Activated CD8-positive, alpha-beta T cell treated with anti-CD3 and anti-CD28 coated beads, Interleukin-2, amount 10 ng/mL, durations not matched to agents 7 days and 5 days (primary cell): ENCODE data around the gene ARHGAP8. TPM values are rescaled to one million over a fixed set of nuclear protein-coding genes. Genes with fewer than 3 reads are reported as not detected.

Experiments
- ATAC-seq: fragments of 150-1000 bp; cut with Tn5 transposase; one replicate; pipeline ENCODE4 v1.10.0; 2021; ENCODE audit warnings: moderate library complexity
- CTCF ChIA-PET: fragments of 350-600 bp; sonication (Branson Sonifier 250); formaldehyde crosslinking; loops from one replicate; lab custom pipeline; 2021; ENCODE audit warnings: antibody characterized with exemption; lab: Charles Lee
- POLR2A ChIA-PET: fragments of 350-600 bp; sonication (Branson Sonifier 250); formaldehyde crosslinking; loops from one replicate; lab custom pipeline; 2021; ENCODE audit warnings: antibody characterized with exemption; lab: Charles Lee
- DNase-seq: peaks from one replicate; pipeline ENCODE4 v3.0.0-alpha.2; 2020
- H3K27ac Mint-ChIP-seq: one replicate; pipeline ENCODE4 v1.8.0; 2021; ENCODE audit warnings: mild to moderate bottlenecking, mixed read lengths
- H3K27me3 Mint-ChIP-seq: one replicate; pipeline ENCODE4 v1.8.0; 2021; ENCODE audit warnings: low read depth, mixed read lengths
- H3K36me3 Mint-ChIP-seq: one replicate; pipeline ENCODE4 v1.8.0; 2021; ENCODE audit warnings: low read depth, mixed read lengths
- H3K4me1 Mint-ChIP-seq: one replicate; pipeline ENCODE4 v1.8.0; 2021; ENCODE audit warnings: low read depth, mixed read lengths
- H3K4me3 Mint-ChIP-seq: one replicate; pipeline ENCODE4 v1.8.0; 2021; ENCODE audit warnings: mild to moderate bottlenecking, mixed read lengths
- H3K9me3 Mint-ChIP-seq: one replicate; pipeline ENCODE4 v1.8.0; 2022; ENCODE audit warnings: mixed read lengths; ENCODE audit not compliant: insufficient read depth
- total RNA-seq, 2 experiments: library from RNA; stranded (reverse); gene quantifications; one replicate each; pipeline ENCODE4 v1.2.3, GENCODE V29; 2021

Gene ARHGAP8
- total RNA-seq, 2 experiments from 2014 or later, result 0.39 to 1.2 TPM

DNA sequence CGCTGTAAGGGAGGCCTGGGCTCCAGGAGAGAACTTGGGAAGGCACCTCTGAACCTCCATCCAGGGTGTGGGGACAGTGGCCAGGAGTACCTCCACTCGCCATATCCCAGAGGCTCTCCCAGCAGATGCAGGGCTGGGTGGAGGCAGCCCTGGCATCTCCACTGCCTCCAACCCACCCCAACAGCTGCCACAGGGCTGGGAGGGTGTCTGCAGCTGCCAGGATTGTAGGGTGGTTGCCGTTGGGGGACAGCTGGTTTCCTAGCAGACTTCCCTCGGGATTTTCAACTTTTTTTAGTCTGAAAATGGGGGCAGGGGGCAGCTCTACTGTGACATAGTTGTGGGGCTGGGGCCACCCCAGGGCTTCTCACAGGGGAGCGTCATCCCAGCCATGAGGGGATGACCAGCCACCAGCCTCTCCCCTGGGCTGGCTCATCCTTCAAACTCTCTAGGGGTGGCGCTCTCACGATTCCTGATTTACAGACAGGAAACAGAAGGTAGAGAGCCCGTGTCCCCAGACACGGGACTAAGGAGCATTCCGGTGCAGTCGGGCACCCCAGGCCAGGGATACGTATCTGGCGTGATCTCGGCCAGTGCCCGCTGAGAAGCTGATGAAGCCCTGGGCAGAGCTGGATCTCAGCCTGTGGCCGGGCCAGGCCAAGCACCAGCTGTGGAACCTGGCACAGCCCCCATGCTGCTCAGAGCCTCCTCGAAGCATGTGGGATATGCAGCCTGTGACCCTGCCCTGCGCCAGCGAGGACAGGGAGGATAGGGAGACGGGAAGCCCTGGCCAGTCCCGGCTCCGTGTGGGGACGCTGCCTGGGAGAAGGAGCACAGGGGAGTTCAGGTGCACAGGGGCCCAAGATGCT lies 40.5 kb upstream of the ARHGAP8 start:
- Mint-ChIP-seq H3K4me3 (no peak overlapping the region), H3K27ac (peak overlapping the region; percentile 92), H3K4me1 (peaks cover 50% of the 10 kb centered on the region), H3K36me3 (peaks cover 6% of the 10 kb centered on the region), H3K27me3 (no peaks in the 10 kb centered on the region), H3K9me3 (no peaks in the 10 kb centered on the region)
- POLR2A ChIA-PET, result interaction anchor here (0.6 kb wide), 1 partner anchor 13 kb away, joined by 3 read pairs; no protein-coding TSS in a partner anchor
- CTCF ChIA-PET, result no interaction called here
- ATAC-seq (no peak), DNase-seq (no peak)

- DNase-seq, result no peak
- Mint-ChIP-seq H3K4me3 (no peak overlapping the region), H3K27ac (peak overlapping the region; percentile 43), H3K36me3 (peaks cover 6% of the 10 kb centered on the region), H3K9me3 (no peaks in the 10 kb centered on the region), H3K4me1 (peaks cover 47% of the 10 kb centered on the region), H3K27me3 (no peaks in the 10 kb centered on the region)
- ChIA-PET POLR2A (no interaction called here), CTCF (no interaction called here)
- no peak for ATAC-seq
Observed at GRCh38 chr22:44712962-44713361, 39.4 kb upstream of the ARHGAP8 start.

DNA sequence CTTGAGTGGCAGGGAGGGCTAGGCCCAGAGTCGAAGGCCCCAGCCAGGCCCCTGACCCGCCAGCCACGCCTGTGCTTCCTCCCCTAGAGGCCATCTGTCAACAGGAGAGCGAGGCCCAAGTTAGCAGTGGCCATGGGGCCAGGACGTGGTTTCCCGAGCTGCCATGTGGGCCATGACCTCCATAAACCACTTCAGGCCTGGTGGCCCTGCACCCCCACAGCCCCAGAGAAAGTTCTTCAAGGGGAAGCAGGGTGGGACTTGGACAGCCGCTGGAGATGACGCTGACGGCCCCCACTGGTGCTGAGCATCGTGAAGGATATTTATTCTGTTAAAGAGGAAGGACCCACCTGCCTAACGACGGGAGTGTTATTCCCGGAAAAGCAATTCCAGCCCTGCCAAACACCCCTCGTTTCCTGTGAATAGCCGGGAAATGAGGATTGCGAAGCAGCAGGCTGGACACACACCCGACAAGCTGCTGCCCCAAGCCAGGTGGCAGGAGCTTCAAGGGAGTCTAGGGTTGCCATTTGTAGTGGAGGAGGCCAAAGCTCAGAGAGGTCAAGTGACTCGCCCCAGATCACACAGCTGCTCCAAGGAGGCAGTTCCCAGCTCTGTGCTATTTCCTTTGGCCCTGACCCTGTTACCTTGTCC lies 37.5 kb upstream of the ARHGAP8 start:
- H3K4me1 Mint-ChIP-seq, result peaks cover 40% of the 10 kb centered on the region
- H3K27me3 Mint-ChIP-seq, result no peaks in the 10 kb centered on the region
- H3K27ac Mint-ChIP-seq, result no peak overlapping the region
- ATAC-seq, result no peak
- H3K9me3 Mint-ChIP-seq, result no peaks in the 10 kb centered on the region
- no peak for DNase-seq
- CTCF ChIA-PET, result interaction anchor here (0.7 kb wide), 1 partner anchor 22 kb away, joined by 3 read pairs; no protein-coding TSS in a partner anchor
- no peak overlapping the region for H3K4me3 Mint-ChIP-seq
- H3K36me3 Mint-ChIP-seq, result peaks cover 5% of the 10 kb centered on the region
- POLR2A ChIA-PET, result no interaction called here

- CTCF ChIA-PET, result interaction anchor here (1.3 kb wide), 1 partner anchor 17 kb away, joined by 4 read pairs; no protein-coding TSS in a partner anchor
- Mint-ChIP-seq H3K4me3 (no peak overlapping the region), H3K27me3 (no peaks in the 10 kb centered on the region), H3K36me3 (peaks cover 4% of the 10 kb centered on the region), H3K27ac (peak overlapping the region; percentile 8), H3K4me1 (peaks cover 14% of the 10 kb centered on the region), H3K9me3 (no peaks in the 10 kb centered on the region)
- no peak for DNase-seq
- POLR2A ChIA-PET, result interaction anchor here (0.7 kb wide), 1 partner anchor 961 kb away, joined by 3 read pairs; no protein-coding TSS in a partner anchor
- ATAC-seq, result no peak
Observed at GRCh38 chr22:44718418-44718817, 34.0 kb upstream of the ARHGAP8 start.

DNA sequence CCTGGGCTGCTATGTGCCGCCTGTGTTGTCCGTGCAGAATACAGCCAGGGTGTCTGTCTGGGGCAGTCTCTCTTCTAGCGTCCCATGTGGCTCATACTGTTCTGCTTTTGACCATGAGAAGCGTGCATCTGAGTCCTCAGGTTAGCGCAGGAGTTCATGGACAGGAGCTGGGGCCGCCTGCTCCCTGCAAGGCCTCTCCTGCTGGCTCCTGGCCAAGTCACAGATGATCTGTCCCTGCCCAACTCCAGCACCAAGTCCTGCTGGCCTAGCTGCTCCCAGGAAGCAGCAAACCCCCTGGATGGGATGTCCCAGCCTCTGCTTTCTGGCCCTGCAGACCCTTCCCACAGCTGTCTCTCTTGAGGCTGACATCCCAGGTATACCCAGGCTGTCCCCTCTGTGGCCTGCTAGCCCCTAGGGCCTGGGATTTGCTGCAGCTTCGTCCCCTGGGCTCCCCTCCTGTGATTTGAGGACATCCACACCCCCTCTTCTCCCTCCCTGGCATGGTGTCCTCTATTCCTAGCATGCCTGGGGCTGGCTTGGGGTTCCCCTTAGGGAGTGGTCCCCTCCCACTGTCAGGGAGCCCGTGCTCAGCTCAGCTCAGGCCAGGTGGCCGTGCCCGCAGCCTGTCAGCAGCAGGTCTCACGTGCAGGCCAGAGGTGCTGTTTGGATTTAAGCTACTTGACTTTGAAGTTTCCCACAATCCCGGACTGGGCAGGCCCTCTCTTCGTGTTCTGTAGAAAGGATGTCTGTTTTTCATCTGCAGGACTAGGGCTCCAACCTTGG lies 32.6 kb upstream of the ARHGAP8 start:
- Mint-ChIP-seq H3K4me3 (no peak overlapping the region), H3K36me3 (peaks cover 4% of the 10 kb centered on the region), H3K27ac (no peak overlapping the region), H3K27me3 (no peaks in the 10 kb centered on the region), H3K9me3 (no peaks in the 10 kb centered on the region), H3K4me1 (peaks cover 8% of the 10 kb centered on the region)
- CTCF ChIA-PET, result interaction anchor here (1.3 kb wide), 1 partner anchor 15 kb away, joined by 4 read pairs; no protein-coding TSS in a partner anchor
- no peak for ATAC-seq
- POLR2A ChIA-PET, result no interaction called here
- no peak for DNase-seq

DNA sequence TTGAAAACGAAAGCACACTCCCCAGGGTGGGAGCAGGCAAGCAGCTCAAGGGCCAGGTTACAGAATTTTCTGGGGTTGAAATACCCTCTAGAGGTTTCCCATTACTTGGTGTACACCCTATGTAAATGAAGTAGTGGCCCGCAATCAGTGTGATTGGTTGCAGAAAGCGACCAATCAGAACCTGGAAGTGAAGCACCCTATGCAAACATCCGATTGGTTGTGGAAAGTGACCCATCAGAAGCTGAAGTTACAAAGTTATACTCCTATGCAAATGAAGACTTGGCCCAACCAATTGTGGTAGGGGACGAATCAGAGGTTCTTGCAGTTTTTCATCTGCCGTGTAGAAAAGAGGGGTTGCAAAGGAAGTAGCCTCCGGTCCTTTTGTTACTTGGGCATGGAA lies 31.2 kb upstream of the ARHGAP8 start:
- Mint-ChIP-seq H3K27me3 (no peaks in the 10 kb centered on the region), H3K4me1 (peaks cover 6% of the 10 kb centered on the region), H3K36me3 (peaks cover under 1% of the 10 kb centered on the region), H3K27ac (no peak overlapping the region), H3K9me3 (no peaks in the 10 kb centered on the region), H3K4me3 (no peak overlapping the region)
- ChIA-PET POLR2A (no interaction called here), CTCF (no interaction called here)
- no peak for DNase-seq
- ATAC-seq, result no peak

DNA sequence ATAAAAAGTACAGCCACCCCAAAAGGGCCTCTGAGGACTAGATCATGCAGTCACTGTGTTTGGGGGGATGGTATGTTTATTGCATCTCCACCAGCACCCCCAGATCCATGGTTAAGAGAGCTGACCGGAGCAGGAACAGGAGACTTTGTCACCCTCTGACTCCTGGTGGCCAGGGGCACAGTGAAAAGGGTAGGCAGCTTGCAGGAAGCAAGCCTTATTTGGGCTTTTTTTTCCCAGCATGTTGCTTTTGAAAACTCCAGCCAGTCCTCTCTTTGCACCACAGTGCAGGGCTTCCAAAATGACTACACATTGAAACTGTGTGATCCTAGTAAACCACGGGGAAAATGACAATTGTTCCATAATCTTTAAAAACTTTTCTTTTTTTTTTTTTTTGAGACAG lies 29.8 kb upstream of the ARHGAP8 start:
- no peak overlapping the region for H3K27ac Mint-ChIP-seq
- no peak overlapping the region for H3K4me3 Mint-ChIP-seq
- no peak for DNase-seq
- ChIA-PET POLR2A (no interaction called here), CTCF (interaction anchor here (1.1 kb wide), 1 partner anchor 14 kb away, joined by 5 read pairs; no protein-coding TSS in a partner anchor)
- ATAC-seq, result no peak
- H3K9me3 Mint-ChIP-seq, result no peaks in the 10 kb centered on the region
- peaks cover 9% of the 10 kb centered on the region for H3K4me1 Mint-ChIP-seq
- H3K36me3 Mint-ChIP-seq, result no peaks in the 10 kb centered on the region
- H3K27me3 Mint-ChIP-seq, result no peaks in the 10 kb centered on the region

DNA sequence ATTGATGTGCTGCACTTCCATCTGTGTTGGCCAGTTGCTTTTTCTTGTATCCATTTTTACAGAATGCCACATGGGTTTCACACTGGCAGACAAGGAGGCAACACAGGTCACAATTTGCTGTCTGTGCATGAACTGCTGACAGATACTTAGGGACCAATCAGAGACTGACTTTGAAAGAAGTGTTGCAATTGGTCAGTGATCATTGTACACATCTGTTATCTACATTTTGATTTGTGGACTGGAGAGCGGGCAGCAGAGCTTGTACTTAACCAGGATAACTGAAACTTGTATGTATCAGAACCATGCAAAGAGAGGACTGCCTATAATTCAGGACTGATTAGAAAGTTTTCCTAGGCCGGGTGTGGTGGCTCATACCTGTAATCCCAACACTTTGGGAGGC lies 28.6 kb upstream of the ARHGAP8 start:
- no peak for ATAC-seq
- no peak overlapping the region for H3K4me3 Mint-ChIP-seq

GRCh38 chr22:44724416-44724815 lies 28.0 kb upstream of the ARHGAP8 start:
- ChIA-PET CTCF (no interaction called here), POLR2A (interaction anchor here (0.6 kb wide), 1 partner anchor 13 kb away, joined by 3 read pairs; no protein-coding TSS in a partner anchor)
- peaks cover 20% of the 10 kb centered on the region for H3K4me1 Mint-ChIP-seq
- H3K4me3 Mint-ChIP-seq, result no peak overlapping the region
- peaks cover 4% of the 10 kb centered on the region for H3K36me3 Mint-ChIP-seq
- H3K27ac Mint-ChIP-seq, result no peak overlapping the region
- ATAC-seq (no peak), DNase-seq (no peak)
- no peaks in the 10 kb centered on the region for H3K9me3 Mint-ChIP-seq
- no peaks in the 10 kb centered on the region for H3K27me3 Mint-ChIP-seq

More for the DNA sequence above, 28.6 kb upstream of the ARHGAP8 start:
- Mint-ChIP-seq H3K27ac (no peak overlapping the region), H3K27me3 (no peaks in the 10 kb centered on the region), H3K9me3 (no peaks in the 10 kb centered on the region), H3K36me3 (no peaks in the 10 kb centered on the region), H3K4me1 (peaks cover 15% of the 10 kb centered on the region)
- ChIA-PET CTCF (no interaction called here), POLR2A (no interaction called here)
- no peak for DNase-seq

DNA sequence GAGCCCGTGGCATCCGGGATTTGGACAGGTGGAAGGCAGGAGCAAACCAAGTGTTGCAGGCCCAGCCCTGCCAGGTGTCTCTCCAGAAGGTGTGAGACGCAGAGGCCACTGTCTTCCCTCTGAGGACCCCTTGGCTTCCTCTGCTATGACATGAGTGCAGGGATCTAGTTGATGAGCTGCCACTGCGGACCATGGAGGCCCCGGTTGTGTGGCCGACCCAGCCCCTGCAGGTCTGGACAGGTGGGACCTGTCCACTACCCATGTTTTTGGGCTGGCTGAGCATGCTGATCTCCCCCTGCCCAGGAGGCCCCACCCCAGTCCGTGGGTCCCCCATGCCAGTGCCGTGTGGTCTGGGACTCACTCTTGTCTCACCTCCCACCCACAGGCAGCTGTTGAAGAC lies 27.5 kb upstream of the ARHGAP8 start:
- no peak for ATAC-seq

DNA sequence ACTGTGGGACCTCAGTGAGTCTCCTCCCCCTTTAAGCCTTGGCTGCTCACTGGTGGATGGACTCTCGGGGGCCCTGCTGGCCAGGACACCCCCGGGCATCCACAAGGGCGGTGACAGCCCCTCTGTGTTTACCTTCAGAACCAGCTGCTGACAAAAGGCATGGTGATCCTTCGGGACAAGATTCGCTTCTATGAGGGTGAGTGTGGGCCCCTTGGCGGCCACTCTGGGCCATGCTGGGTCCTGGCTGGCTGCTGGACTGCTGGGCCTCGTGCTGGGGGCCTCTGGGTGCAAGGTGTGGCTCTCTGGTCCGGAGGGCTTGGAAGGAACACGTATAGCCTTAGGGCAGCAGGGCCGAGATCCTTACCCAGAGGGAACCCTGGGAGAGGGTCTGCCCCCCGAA lies 25.9 kb upstream of the ARHGAP8 start:
- Mint-ChIP-seq H3K4me1 (peaks cover 25% of the 10 kb centered on the region), H3K27ac (no peak overlapping the region), H3K27me3 (no peaks in the 10 kb centered on the region), H3K9me3 (no peaks in the 10 kb centered on the region), H3K4me3 (no peak overlapping the region), H3K36me3 (peaks cover 8% of the 10 kb centered on the region)
- CTCF ChIA-PET, result no interaction called here
- ATAC-seq, result no peak
- DNase-seq, result no peak
- POLR2A ChIA-PET, result no interaction called here

More for the DNA sequence above, 27.5 kb upstream of the ARHGAP8 start:
- H3K4me1 Mint-ChIP-seq, result peaks cover 25% of the 10 kb centered on the region
- peaks cover 5% of the 10 kb centered on the region for H3K36me3 Mint-ChIP-seq
- no peak for DNase-seq
- POLR2A ChIA-PET, result interaction anchor here (0.6 kb wide), 2 partner anchors 13 to 45 kb away, joined by 3 read pairs; no protein-coding TSS in a partner anchor
- CTCF ChIA-PET, result no interaction called here
- no peak overlapping the region for H3K4me3 Mint-ChIP-seq
- H3K27ac Mint-ChIP-seq, result no peak overlapping the region
- H3K27me3 Mint-ChIP-seq, result no peaks in the 10 kb centered on the region
- no peaks in the 10 kb centered on the region for H3K9me3 Mint-ChIP-seq
